Liver (tissue), 9 donors: Measurements from ENCODE around the gene KIF6. TPM values are rescaled to one million over a fixed set of nuclear protein-coding genes. Genes with fewer than 3 reads are reported as not detected.

Experiments
- DNase-seq: peaks from one replicate; pipeline ENCODE4 v3.0.0-alpha.2; 2017; ENCODE audit warnings: low spot score
- H3K27ac ChIP-seq, 2 donors: one replicate each; pipeline ENCODE4 v1.7.0; 2013; ENCODE audit warnings: inconsistent platforms in 2 of 2, low read length in 2 of 2, control low read depth in 1 of 2, low read depth in 1 of 2, mild to moderate bottlenecking in 1 of 2
- H3K27me3 ChIP-seq, 4 donors: one replicate each; pipeline versions ENCODE4 v1.6.1 to v1.7.0; 2013; ENCODE audit warnings: low read length in 3 of 4, inconsistent platforms in 1 of 4, mild to moderate bottlenecking in 1 of 4, moderate library complexity in 1 of 4; ENCODE audit not compliant: control insufficient read depth in 4 of 4, insufficient read depth in 4 of 4
- H3K36me3 ChIP-seq, 4 donors: one replicate each; pipeline versions ENCODE4 v1.6.1 to v1.7.0; 2013; ENCODE audit warnings: low read length in 3 of 4, mild to moderate bottlenecking in 3 of 4, low read depth in 1 of 4, moderate library complexity in 1 of 4; ENCODE audit not compliant: control insufficient read depth in 4 of 4, insufficient read depth in 3 of 4
- H3K4me1 ChIP-seq, 4 donors: one replicate each; pipeline versions ENCODE4 v1.6.1 to v1.7.0; 2013; ENCODE audit warnings: low read length in 3 of 4, mild to moderate bottlenecking in 3 of 4, moderate library complexity in 1 of 4; ENCODE audit not compliant: control insufficient read depth in 4 of 4, insufficient read depth in 4 of 4
- H3K4me3 ChIP-seq, 3 donors: one replicate each; pipeline versions ENCODE4 v1.6.1 to v1.7.0; 2013; ENCODE audit warnings: low read length in 3 of 3, control low read depth in 1 of 3, low read depth in 1 of 3, mild to moderate bottlenecking in 1 of 3
- H3K9ac ChIP-seq, 2 donors: one replicate each; pipeline ENCODE4 v1.7.0; 2013; ENCODE audit warnings: low read length in 2 of 2, mild to moderate bottlenecking in 2 of 2, moderate library complexity in 2 of 2, control low read depth in 1 of 2, low read depth in 1 of 2
- H3K9me3 ChIP-seq, 4 donors: one replicate each; pipeline versions ENCODE4 v1.6.1 to v1.7.0; 2013; ENCODE audit warnings: low read length in 3 of 4; ENCODE audit not compliant: control insufficient read depth in 4 of 4
- EGR1 ChIP-seq, 2 donors: IDR thresholded peaks; 2 replicates each; pipeline ENCODE4 v1.6.1; 2016 to 2018; ENCODE audit warnings: antibody characterized with exemption in 2 of 2, low read depth in 2 of 2
- FOXA1 ChIP-seq: IDR thresholded peaks from 2 replicates; pipeline ENCODE4 v1.6.1; 2016; ENCODE audit warnings: antibody characterized with exemption
- FOXA2 ChIP-seq: IDR thresholded peaks from 2 replicates; pipeline ENCODE4 v1.6.1; 2016; ENCODE audit warnings: antibody characterized with exemption
- GABPA ChIP-seq, 2 donors: IDR thresholded peaks in 1 of 2; conservative IDR thresholded peaks in 1 of 2; 2 replicates each; pipeline ENCODE4 v1.6.1; 2016; ENCODE audit warnings: antibody characterized with exemption in 2 of 2, mild to moderate bottlenecking in 1 of 2, moderate library complexity in 1 of 2
- HNF4A ChIP-seq, 2 donors: conservative IDR thresholded peaks; 2 replicates each; pipeline ENCODE4 v1.6.1; 2016; ENCODE audit warnings: antibody characterized with exemption in 2 of 2, mild to moderate bottlenecking in 2 of 2
- HNF4G ChIP-seq: IDR thresholded peaks from 2 replicates; pipeline ENCODE4 v1.6.1; 2016; ENCODE audit warnings: antibody characterized with exemption
- JUND ChIP-seq, 2 donors: IDR thresholded peaks; 2 replicates each; pipeline ENCODE4 v1.6.1; 2016; ENCODE audit warnings: antibody characterized with exemption in 2 of 2
- MAX ChIP-seq: IDR thresholded peaks from 2 replicates; pipeline ENCODE4 v1.6.1; 2016; ENCODE audit warnings: antibody characterized with exemption
- NR2F2 ChIP-seq: IDR thresholded peaks from 2 replicates; pipeline ENCODE4 v1.6.1; 2016; ENCODE audit warnings: antibody characterized with exemption
- RAD21 ChIP-seq, 2 donors: IDR thresholded peaks; 2 replicates each; pipeline ENCODE4 v1.6.1; 2016; ENCODE audit warnings: antibody characterized with exemption in 2 of 2, mild to moderate bottlenecking in 2 of 2
- RXRA ChIP-seq, 2 donors: IDR thresholded peaks; 2 replicates each; pipeline ENCODE4 v1.6.1; 2017 to 2018; ENCODE audit warnings: antibody characterized with exemption in 2 of 2, mild to moderate bottlenecking in 1 of 2
- SP1 ChIP-seq: IDR thresholded peaks from 2 replicates; pipeline ENCODE4 v1.6.1; 2018; ENCODE audit warnings: antibody characterized with exemption, mild to moderate bottlenecking
- TAF1 ChIP-seq: conservative IDR thresholded peaks from 2 replicates; pipeline ENCODE4 v1.6.1; 2016; ENCODE audit warnings: antibody characterized with exemption, mild to moderate bottlenecking
- YY1 ChIP-seq: IDR thresholded peaks from 2 replicates; pipeline ENCODE4 v1.6.1; 2016; ENCODE audit warnings: antibody characterized with exemption, mild to moderate bottlenecking
- WGBS: extraction: QIAGEN DNeasy Blood & Tissue Kit; methylation state at CpG from one replicate; pipeline ENCODE4 v1.1.7; 2013; 5-methylcytosine and 5-hydroxymethylcytosine counted together
- polyA plus RNA-seq, 2 donors: library from polyadenylated mRNA; stranded (reverse) in 1 of 2; unstranded in 1 of 2; fragments of 200-250 nt in 1 of 2; fragments of >200 nt in 1 of 2; fragmentation: Nextera tagmentation in 1 of 2; extraction: Ambion mirVana in 1 of 2; gene quantifications; one replicate each; pipeline versions ENCODE4 v1.2.1 to v1.2.3, GENCODE V29; 2013 to 2015
- total RNA-seq, 2 donors: library from RNA; depleted of rRNA; stranded (reverse); fragments of >200 nt; gene quantifications; one replicate each; pipeline ENCODE4 v1.2.3, GENCODE V29; 2014
- TF ChIP-seq, protein P1 (sequence below): IDR thresholded peaks from 2 replicates; pipeline ENCODE4 v1.6.1; 2016; ENCODE audit warnings: antibody characterized with exemption, mild to moderate bottlenecking
- TF ChIP-seq, protein P2 (sequence below): IDR thresholded peaks from 2 replicates; pipeline ENCODE4 v1.6.1; 2016; ENCODE audit warnings: antibody characterized with exemption
- TF ChIP-seq, protein P3 (sequence below): IDR thresholded peaks from 2 replicates; pipeline ENCODE4 v1.6.1; 2016; ENCODE audit warnings: antibody characterized with exemption
- TF ChIP-seq, protein P4 (sequence below): fragments of 150-350 bp; IDR thresholded peaks from 2 replicates; pipeline ENCODE4 v1.5.1; 2017; ENCODE audit warnings: improper control_type of control experiment, low read depth, low read length; ENCODE audit not compliant: missing input control
- donor health status: healthy.
- donor health status: healthy.
- donor health status: healthy.
- donor health status: healthy.
- donor health status: healthy.

Gene KIF6
- total and polyA plus RNA-seq, 4 donors: 0.17 to 7.5 (median 0.29) TPM

DNA sequence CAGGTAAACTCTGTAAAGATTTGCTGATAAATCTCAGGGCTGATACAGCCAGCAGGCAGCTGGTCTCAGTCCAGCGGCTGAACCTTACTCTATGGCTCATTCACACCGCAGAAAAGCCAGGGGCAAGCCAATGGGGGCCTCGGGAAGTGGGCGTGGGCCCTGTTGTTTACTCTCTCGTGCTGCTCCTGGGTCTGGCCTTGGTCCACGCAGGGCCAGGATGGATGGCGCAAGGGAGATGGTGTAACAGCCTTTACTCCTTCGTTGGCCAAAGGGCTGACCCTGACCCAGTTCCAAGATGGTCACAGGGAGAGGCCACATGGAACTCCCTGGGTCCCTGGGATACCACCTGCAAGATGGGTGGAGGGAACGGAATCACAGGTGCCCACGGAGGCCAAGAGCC lies 427.1 kb downstream of the KIF6 start:
- Histone ChIP-seq H3K27ac (peak overlapping the region; percentile 75 to 80), H3K4me1 (peaks cover 19 to 50% (median 35%) of the 10 kb centered on the region in 4 donors), H3K9me3 (no peaks in the 10 kb centered on the region), H3K9ac (no peak overlapping the region), H3K4me3 (no peak overlapping the region), H3K27me3 (no peaks in the 10 kb centered on the region), H3K36me3 (no peaks in the 10 kb centered on the region)
- TF ChIP-seq, protein P1, sequence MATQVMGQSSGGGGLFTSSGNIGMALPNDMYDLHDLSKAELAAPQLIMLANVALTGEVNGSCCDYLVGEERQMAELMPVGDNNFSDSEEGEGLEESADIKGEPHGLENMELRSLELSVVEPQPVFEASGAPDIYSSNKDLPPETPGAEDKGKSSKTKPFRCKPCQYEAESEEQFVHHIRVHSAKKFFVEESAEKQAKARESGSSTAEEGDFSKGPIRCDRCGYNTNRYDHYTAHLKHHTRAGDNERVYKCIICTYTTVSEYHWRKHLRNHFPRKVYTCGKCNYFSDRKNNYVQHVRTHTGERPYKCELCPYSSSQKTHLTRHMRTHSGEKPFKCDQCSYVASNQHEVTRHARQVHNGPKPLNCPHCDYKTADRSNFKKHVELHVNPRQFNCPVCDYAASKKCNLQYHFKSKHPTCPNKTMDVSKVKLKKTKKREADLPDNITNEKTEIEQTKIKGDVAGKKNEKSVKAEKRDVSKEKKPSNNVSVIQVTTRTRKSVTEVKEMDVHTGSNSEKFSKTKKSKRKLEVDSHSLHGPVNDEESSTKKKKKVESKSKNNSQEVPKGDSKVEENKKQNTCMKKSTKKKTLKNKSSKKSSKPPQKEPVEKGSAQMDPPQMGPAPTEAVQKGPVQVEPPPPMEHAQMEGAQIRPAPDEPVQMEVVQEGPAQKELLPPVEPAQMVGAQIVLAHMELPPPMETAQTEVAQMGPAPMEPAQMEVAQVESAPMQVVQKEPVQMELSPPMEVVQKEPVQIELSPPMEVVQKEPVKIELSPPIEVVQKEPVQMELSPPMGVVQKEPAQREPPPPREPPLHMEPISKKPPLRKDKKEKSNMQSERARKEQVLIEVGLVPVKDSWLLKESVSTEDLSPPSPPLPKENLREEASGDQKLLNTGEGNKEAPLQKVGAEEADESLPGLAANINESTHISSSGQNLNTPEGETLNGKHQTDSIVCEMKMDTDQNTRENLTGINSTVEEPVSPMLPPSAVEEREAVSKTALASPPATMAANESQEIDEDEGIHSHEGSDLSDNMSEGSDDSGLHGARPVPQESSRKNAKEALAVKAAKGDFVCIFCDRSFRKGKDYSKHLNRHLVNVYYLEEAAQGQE: peak; percentile 44
- TF ChIP-seq SP1 (peak; percentile 91), HNF4G (peak; percentile 49), YY1 (peak; percentile 85), FOXA2 (peak; percentile 88), HNF4A (conservative IDR thresholded peaks at IDR 0.05) (peak; percentile 91 to 95), RAD21 (IDR thresholded peaks at IDR 0.05) (peak; percentile 56 to 71), GABPA (IDR thresholded peaks at IDR 0.05 in 1 of 2, conservative IDR thresholded peaks at IDR 0.05 in 1 of 2) (peak in 1 of 2 donors; percentile 22), MAX (peak; percentile 96), RXRA (IDR thresholded peaks at IDR 0.05) (peak; percentile 92 to 97), EGR1 (IDR thresholded peaks at IDR 0.05; ENCODE audit: low read depth in 2 of 2) (peak in 1 of 2 donors; percentile 81), NR2F2 (peak; percentile 42), JUND (IDR thresholded peaks at IDR 0.05) (peak; percentile 12 to 90), TAF1 (no peak), FOXA1 (peak; percentile 93)
- TF ChIP-seq, protein P2, sequence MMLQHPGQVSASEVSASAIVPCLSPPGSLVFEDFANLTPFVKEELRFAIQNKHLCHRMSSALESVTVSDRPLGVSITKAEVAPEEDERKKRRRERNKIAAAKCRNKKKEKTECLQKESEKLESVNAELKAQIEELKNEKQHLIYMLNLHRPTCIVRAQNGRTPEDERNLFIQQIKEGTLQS: peak; percentile 69
- TF ChIP-seq, protein P3, sequence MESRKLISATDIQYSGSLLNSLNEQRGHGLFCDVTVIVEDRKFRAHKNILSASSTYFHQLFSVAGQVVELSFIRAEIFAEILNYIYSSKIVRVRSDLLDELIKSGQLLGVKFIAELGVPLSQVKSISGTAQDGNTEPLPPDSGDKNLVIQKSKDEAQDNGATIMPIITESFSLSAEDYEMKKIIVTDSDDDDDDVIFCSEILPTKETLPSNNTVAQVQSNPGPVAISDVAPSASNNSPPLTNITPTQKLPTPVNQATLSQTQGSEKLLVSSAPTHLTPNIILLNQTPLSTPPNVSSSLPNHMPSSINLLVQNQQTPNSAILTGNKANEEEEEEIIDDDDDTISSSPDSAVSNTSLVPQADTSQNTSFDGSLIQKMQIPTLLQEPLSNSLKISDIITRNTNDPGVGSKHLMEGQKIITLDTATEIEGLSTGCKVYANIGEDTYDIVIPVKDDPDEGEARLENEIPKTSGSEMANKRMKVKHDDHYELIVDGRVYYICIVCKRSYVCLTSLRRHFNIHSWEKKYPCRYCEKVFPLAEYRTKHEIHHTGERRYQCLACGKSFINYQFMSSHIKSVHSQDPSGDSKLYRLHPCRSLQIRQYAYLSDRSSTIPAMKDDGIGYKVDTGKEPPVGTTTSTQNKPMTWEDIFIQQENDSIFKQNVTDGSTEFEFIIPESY: peak; percentile 66
- TF ChIP-seq, protein P4, sequence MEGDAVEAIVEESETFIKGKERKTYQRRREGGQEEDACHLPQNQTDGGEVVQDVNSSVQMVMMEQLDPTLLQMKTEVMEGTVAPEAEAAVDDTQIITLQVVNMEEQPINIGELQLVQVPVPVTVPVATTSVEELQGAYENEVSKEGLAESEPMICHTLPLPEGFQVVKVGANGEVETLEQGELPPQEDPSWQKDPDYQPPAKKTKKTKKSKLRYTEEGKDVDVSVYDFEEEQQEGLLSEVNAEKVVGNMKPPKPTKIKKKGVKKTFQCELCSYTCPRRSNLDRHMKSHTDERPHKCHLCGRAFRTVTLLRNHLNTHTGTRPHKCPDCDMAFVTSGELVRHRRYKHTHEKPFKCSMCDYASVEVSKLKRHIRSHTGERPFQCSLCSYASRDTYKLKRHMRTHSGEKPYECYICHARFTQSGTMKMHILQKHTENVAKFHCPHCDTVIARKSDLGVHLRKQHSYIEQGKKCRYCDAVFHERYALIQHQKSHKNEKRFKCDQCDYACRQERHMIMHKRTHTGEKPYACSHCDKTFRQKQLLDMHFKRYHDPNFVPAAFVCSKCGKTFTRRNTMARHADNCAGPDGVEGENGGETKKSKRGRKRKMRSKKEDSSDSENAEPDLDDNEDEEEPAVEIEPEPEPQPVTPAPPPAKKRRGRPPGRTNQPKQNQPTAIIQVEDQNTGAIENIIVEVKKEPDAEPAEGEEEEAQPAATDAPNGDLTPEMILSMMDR: no peak
- DNase-seq: peak; percentile 56
- WGBS: 27% methylated on average over 10 of the region's 10 CpGs
